ENCODE measurements around the gene COG7. TPM values are rescaled to one million over a fixed set of nuclear protein-coding genes. Genes with fewer than 3 reads are reported as not detected.
"Not testable (repeated sequence)": the region's sequence is repeated elsewhere in the genome, so short reads cannot be mapped to it uniquely, and the experiment has no call there.

COG7 gene
- polyA plus RNA-seq, 1 experiment, result 19.6 TPM

DNA sequence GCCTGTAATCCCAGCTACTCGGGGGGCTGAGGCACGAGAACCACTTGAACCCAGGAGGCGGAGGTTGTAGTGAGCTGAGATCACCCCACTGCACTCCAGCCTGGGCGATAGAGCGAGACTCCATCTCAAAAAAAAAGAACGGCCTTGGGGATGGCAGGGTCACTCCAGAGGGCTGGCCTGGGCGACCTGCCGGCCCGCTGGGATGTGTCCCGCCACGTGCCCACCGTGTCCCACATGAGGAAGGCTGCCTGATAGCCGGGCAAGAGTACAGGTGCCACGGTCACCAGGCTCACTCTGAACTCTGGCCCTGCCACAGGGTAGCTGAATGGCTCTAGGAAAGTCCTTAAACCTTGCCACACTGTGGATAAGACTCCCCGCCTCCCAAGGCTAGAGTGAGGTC is 67.5 kb downstream of the COG7 start:
- ChIA-PET POLR2A (no interaction called here), CTCF (no interaction called here)
- Histone ChIP-seq H3K27me3 (ENCODE audit: control insufficient read depth, insufficient read depth, low read length) (no peaks in the 10 kb centered on the region), H3K9me3 (ENCODE audit: control insufficient read depth, insufficient read depth, low read length) (no peaks in the 10 kb centered on the region; the same call in 1 of the 2 replicates), H3K27ac (ENCODE audit: low read depth, low read length) (no peak overlapping the region), H3K4me3 (ENCODE audit: low read depth, low read length) (no peak overlapping the region)
- TF ChIP-seq, protein P1, sequence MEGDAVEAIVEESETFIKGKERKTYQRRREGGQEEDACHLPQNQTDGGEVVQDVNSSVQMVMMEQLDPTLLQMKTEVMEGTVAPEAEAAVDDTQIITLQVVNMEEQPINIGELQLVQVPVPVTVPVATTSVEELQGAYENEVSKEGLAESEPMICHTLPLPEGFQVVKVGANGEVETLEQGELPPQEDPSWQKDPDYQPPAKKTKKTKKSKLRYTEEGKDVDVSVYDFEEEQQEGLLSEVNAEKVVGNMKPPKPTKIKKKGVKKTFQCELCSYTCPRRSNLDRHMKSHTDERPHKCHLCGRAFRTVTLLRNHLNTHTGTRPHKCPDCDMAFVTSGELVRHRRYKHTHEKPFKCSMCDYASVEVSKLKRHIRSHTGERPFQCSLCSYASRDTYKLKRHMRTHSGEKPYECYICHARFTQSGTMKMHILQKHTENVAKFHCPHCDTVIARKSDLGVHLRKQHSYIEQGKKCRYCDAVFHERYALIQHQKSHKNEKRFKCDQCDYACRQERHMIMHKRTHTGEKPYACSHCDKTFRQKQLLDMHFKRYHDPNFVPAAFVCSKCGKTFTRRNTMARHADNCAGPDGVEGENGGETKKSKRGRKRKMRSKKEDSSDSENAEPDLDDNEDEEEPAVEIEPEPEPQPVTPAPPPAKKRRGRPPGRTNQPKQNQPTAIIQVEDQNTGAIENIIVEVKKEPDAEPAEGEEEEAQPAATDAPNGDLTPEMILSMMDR (IDR thresholded peaks at IDR 0.05; ENCODE audit: low read depth, low read length), result no peak
- no peak for DNase-seq (ENCODE audit: low read depth, low spot score)

DNA sequence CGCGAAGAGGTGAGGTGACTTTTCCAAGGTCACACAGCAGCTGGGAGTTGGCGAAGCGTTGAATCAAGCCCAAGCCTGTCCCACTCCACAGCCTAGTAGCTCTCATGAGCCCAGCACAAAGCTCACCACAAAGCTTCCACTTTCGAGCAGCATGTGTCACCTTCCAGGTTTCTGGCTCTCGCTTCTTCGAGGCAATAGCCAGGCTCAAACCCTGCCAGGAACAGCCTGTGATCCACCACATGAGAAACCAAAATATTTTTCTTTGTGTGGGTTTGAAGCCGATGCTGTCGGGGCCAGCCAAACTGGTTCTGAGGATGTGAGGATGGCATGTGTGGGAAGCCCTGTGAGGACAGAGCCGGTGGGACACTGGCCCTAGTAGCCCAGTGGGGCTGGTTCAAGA is 68.1 kb downstream of the COG7 start:
- Histone ChIP-seq H3K4me3 (ENCODE audit: low read depth, low read length) (no peak overlapping the region), H3K27ac (ENCODE audit: low read depth, low read length) (no peak overlapping the region), H3K27me3 (ENCODE audit: control insufficient read depth, insufficient read depth, low read length) (no peaks in the 10 kb centered on the region), H3K9me3 (ENCODE audit: control insufficient read depth, insufficient read depth, low read length) (no peaks in the 10 kb centered on the region; the same call in 1 of the 2 replicates)
- no peak for DNase-seq (ENCODE audit: low read depth, low spot score)
- ChIA-PET POLR2A (no interaction called here), CTCF (no interaction called here)
- TF ChIP-seq, protein P1 (IDR thresholded peaks at IDR 0.05; ENCODE audit: low read depth, low read length), result no peak

DNA sequence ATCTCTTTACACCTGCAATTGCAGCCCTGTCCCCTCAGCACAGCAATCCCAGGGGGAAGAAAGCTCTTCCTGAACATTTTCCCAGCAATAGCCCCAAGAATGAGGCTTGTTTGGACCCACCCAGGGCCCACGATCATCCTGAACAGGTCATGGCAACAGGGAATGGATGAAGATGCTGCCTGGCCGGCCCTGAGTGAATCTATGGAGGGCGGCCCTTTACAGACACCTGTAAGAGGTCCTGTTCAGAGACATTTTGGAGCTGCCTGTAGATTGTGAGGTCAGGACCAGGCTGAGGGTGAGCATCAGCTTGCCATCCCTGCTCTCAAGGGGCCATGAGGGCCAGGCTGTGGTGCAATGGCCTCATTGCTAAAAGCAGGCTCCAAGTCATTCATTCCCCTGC is 69.1 kb downstream of the COG7 start:
- Histone ChIP-seq H3K27me3 (ENCODE audit: control insufficient read depth, insufficient read depth, low read length) (no peaks in the 10 kb centered on the region), H3K27ac (ENCODE audit: low read depth, low read length) (no peak overlapping the region), H3K9me3 (ENCODE audit: control insufficient read depth, insufficient read depth, low read length) (no peaks in the 10 kb centered on the region; the same call in 1 of the 2 replicates), H3K4me3 (ENCODE audit: low read depth, low read length) (no peak overlapping the region)
- TF ChIP-seq, protein P1 (IDR thresholded peaks at IDR 0.05; ENCODE audit: low read depth, low read length), result no peak
- CTCF ChIA-PET, result no interaction called here
- POLR2A ChIA-PET, result no interaction called here
- no peak for DNase-seq (ENCODE audit: low read depth, low spot score)

DNA sequence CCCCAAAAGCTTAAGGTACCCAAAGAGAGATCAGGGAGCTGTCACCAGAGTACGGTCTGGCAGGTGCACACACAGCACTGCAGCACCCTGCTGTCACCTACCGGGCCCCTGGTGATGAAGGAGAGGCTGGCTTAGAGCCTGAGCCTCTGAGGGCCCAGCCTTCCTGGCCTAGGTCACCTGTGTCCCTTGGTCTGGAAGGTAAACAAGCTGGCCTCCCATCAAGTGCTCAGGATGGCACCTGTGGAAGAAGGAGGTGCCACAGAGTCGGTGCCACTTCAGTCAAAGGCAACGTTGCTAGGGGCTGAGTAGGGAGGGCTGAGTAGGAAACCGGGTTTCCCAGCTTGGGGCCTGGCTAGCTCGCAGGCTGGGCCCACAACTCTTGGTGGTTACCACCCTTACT is 70.7 kb downstream of the COG7 start:
- Histone ChIP-seq H3K27ac (ENCODE audit: low read depth, low read length) (no peak overlapping the region), H3K9me3 (ENCODE audit: control insufficient read depth, insufficient read depth, low read length) (no peaks in the 10 kb centered on the region; the same call in 1 of the 2 replicates), H3K4me3 (ENCODE audit: low read depth, low read length) (no peak overlapping the region), H3K27me3 (ENCODE audit: control insufficient read depth, insufficient read depth, low read length) (no peaks in the 10 kb centered on the region)
- ChIA-PET CTCF (no interaction called here), POLR2A (no interaction called here)
- DNase-seq (ENCODE audit: low read depth, low spot score), result no peak
- TF ChIP-seq, protein P1 (IDR thresholded peaks at IDR 0.05; ENCODE audit: low read depth, low read length), result no peak

DNA sequence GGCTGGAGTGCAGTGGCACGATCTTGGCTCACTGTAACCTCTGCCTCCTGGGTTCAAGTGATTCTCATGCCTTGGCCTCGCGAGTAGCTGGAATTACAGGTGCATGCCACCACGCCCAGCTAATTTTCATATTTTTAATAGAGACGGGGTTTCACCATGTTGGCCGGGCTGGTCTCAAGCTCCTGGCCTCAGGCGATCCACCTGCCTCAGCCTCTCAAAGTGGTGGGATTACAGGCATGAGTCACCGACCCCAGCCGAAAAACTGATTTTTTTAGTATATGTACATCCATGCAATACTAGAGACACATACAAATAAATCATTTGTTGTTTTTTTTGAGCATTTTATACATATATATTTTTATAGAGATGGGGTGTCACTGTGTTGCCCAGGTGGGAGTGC is 71.3 kb downstream of the COG7 start:
- DNase-seq (ENCODE audit: low read depth, low spot score); H3K9me3 ChIP-seq (ENCODE audit: control insufficient read depth, insufficient read depth, low read length); H3K27ac ChIP-seq (ENCODE audit: low read depth, low read length); H3K27me3 ChIP-seq (ENCODE audit: control insufficient read depth, insufficient read depth, low read length); H3K4me3 ChIP-seq (ENCODE audit: low read depth, low read length); POLR2A ChIA-PET: not testable (repeated sequence)
- CTCF ChIA-PET, result interaction anchor here (1.3 kb wide), 1 partner anchor 54 kb away, joined by 3 read pairs; no protein-coding TSS in a partner anchor
